GM12878 (cell line): Measurements from ENCODE around the gene ANAPC2. TPM values are rescaled to one million over a fixed set of nuclear protein-coding genes. Genes with fewer than 3 reads are reported as not detected.
A peak's percentile ranks its signal among the peaks of the same experiment; 100 is the strongest.

ENCODE experiments used
- ATAC-seq: fragments of 200-7000 bp; cut with Tn5 transposase; 3 replicates; pipeline ENCODE4 v1.9.1; 2020; ENCODE audit warnings: mild to moderate bottlenecking, moderate library complexity
- BruUV-seq: library from RNA; stranded (reverse); fragments of 400-500 nt; replicated peaks from 2 replicates; lab custom pipeline; 2021; lab: Mats Ljungman, UMichigan
- CTCF ChIA-PET: fragments of 300-600 bp; sonication (Branson Sonifier 250); formaldehyde crosslinking; extraction: SDS; loops from one replicate; lab custom pipeline; 2021; ENCODE audit warnings: inconsistent platforms; lab: Yijun Ruan, JAX
- POLR2A ChIA-PET: fragments of 350-600 bp; formaldehyde crosslinking; extraction: SDS; loops from one replicate; lab custom pipeline; 2021; ENCODE audit warnings: inconsistent platforms; lab: Charles Lee
- RAD21 ChIA-PET: fragments of 300-600 bp; sonication (Branson Sonifier 250); formaldehyde crosslinking; loops from one replicate; lab custom pipeline; 2023; ENCODE audit warnings: antibody characterized with exemption; ENCODE audit not compliant: unreplicated experiment; lab: Charles Lee
- SMC1A ChIA-PET: fragments of 300-600 bp; sonication (Branson Sonifier 250); formaldehyde crosslinking; loops from one replicate; lab custom pipeline; 2023; ENCODE audit not compliant: unreplicated experiment, uncharacterized antibody; lab: Charles Lee
- DNase-seq: peaks from one replicate; pipeline ENCODE4 v3.0.0-alpha.2; 2011; ENCODE audit warnings: low read depth, low spot score
- FAIRE-seq: peaks from 3 replicates; lab custom pipeline; 2011; peaks lifted over from hg19 to GRCh38; lab: Jason Lieb, UNC
- H2AFZ ChIP-seq: 2 replicates; pipeline ENCODE4 v1.6.0; 2011; ENCODE audit warnings: low read depth, low read length, control low read depth; ENCODE audit not compliant: control insufficient read depth
- H3K27ac ChIP-seq: 2 replicates; pipeline ENCODE4 v1.5.1; 2011; ENCODE audit warnings: control low read depth; ENCODE audit not compliant: control insufficient read depth, insufficient read depth
- H3K27me3 ChIP-seq, 2 experiments: replicated peaks in 1 of 2; 2 replicates each; pipeline versions ENCODE4 v1.6.0 to v1.6.1; 2011; ENCODE audit warnings: low read length in 1 of 2; ENCODE audit not compliant: control insufficient read depth in 2 of 2, insufficient read depth in 2 of 2
- H3K36me3 ChIP-seq, 2 experiments: 2 replicates each; pipeline ENCODE4 v1.5.1; 2011; ENCODE audit warnings: low read length in 1 of 2; ENCODE audit not compliant: control insufficient read depth in 2 of 2, insufficient read depth in 2 of 2
- H3K4me1 ChIP-seq: 2 replicates; pipeline ENCODE4 v1.6.1; 2011; ENCODE audit warnings: mild to moderate bottlenecking, low read length, moderate library complexity, mixed read lengths; ENCODE audit not compliant: control insufficient read depth, insufficient read depth
- H3K4me2 ChIP-seq: 2 replicates; pipeline ENCODE4 v1.6.0; 2011; ENCODE audit warnings: control low read depth; ENCODE audit not compliant: control insufficient read depth, insufficient read depth
- H3K4me3 ChIP-seq: fragments of 200-600 bp; sonication (generic); 2 replicates; pipeline ENCODE4 v1.5.1; 2016
- H3K79me2 ChIP-seq: 2 replicates; pipeline ENCODE4 v1.6.0; 2011; ENCODE audit warnings: low read length; ENCODE audit not compliant: control insufficient read depth, insufficient read depth
- H3K9ac ChIP-seq: 2 replicates; pipeline ENCODE4 v1.8.0; 2011; ENCODE audit warnings: low read length, control low read depth, mixed read lengths; ENCODE audit not compliant: control insufficient read depth, insufficient read depth
- H3K9me3 ChIP-seq: replicated peaks from 3 replicates; pipeline ENCODE4 v1.5.1; 2011; ENCODE audit warnings: mild to moderate bottlenecking, low read length; ENCODE audit not compliant: control insufficient read depth, insufficient read depth
- H4K20me1 ChIP-seq: 2 replicates; pipeline ENCODE4 v1.6.0; 2011; ENCODE audit not compliant: control insufficient read depth, insufficient read depth
- BCL11A ChIP-seq: IDR thresholded peaks from 2 replicates; pipeline ENCODE4 v1.6.1; 2011; ENCODE audit warnings: low read depth, low read length
- BMI1 ChIP-seq: fragments of 450-650 bp; IDR thresholded peaks from 2 replicates; pipeline ENCODE4 v1.6.1; 2016; ENCODE audit warnings: mild to moderate bottlenecking, moderate library complexity, borderline replicate concordance
- FOXM1 ChIP-seq: IDR thresholded peaks from 2 replicates; pipeline ENCODE4 v1.6.1; 2012; ENCODE audit warnings: low read depth, mild to moderate bottlenecking, inconsistent platforms, low read length, moderate library complexity
- LARP7 ChIP-seq: fragments of 450-650 bp; IDR thresholded peaks from 2 replicates; pipeline ENCODE4 v1.6.1; 2017; ENCODE audit warnings: mild to moderate bottlenecking
- MYC ChIP-seq: IDR thresholded peaks from 2 replicates; pipeline ENCODE4 v1.6.1; 2011; ENCODE audit warnings: mild to moderate bottlenecking, low read length, moderate library complexity, inconsistent platforms; ENCODE audit not compliant: insufficient read depth, insufficient replicate concordance, insufficient read length, severe bottlenecking
- NR2C1 ChIP-seq: fragments of 450-650 bp; IDR thresholded peaks from 2 replicates; pipeline ENCODE4 v1.6.1; 2017; ENCODE audit warnings: antibody characterized with exemption, mild to moderate bottlenecking, moderate library complexity
- PBX3 ChIP-seq: IDR thresholded peaks from 2 replicates; pipeline ENCODE4 v1.6.1; 2011; ENCODE audit warnings: mild to moderate bottlenecking, low read depth, low read length, moderate library complexity; ENCODE audit not compliant: insufficient replicate concordance
- RAD51 ChIP-seq: fragments of 450-650 bp; IDR thresholded peaks from 2 replicates; pipeline ENCODE4 v1.6.1; 2016; ENCODE audit warnings: moderate library complexity, mild to moderate bottlenecking, inconsistent platforms
- RELB ChIP-seq: fragments of 450-650 bp; IDR thresholded peaks from 2 replicates; pipeline ENCODE4 v1.6.1; 2017; ENCODE audit warnings: low read depth, mild to moderate bottlenecking, moderate library complexity
- SUPT20H ChIP-seq: IDR thresholded peaks from 2 replicates; pipeline ENCODE4 v1.6.1; 2011; ENCODE audit warnings: low read depth, mild to moderate bottlenecking, low read length, moderate library complexity, borderline replicate concordance; ENCODE audit not compliant: control insufficient read depth
- WGBS: methylation state at CpG from one replicate; pipeline ENCODE4 v1.1.6; 2016; ENCODE audit warnings: low lambda C conversion rate; ENCODE audit not compliant: insufficient replicate concordance, insufficient coverage; ENCODE audit errors: missing lambda C conversion rate; 5-methylcytosine and 5-hydroxymethylcytosine counted together
- in situ Hi-C: fragments of 300-500 bp; cut with MboI; formaldehyde crosslinking; loops from 9 replicates; pipeline ENCODE4 v1.14.3; 2018; ENCODE audit warnings: mixed read lengths
- intact Hi-C: fragments of 100-400 bp; cut with micrococcal nuclease; formaldehyde crosslinking; loops from one replicate; pipeline ENCODE4 v1.14.2; 2022; ENCODE audit not compliant: unreplicated experiment
- polyA plus RNA-seq, 11 experiments: library from polyadenylated mRNA; depleted of rRNA in 4 of 11; unstranded in 6 of 11; stranded (reverse) in 5 of 11; fragments of >200 nt; fragmentation: Nextera tagmentation in 4 of 11; fragmentation: Illumina TruSeq in 1 of 11; extraction: Ambion mirVana in 4 of 11; extraction: Trizol in 1 of 11; gene quantifications; 1 replicate in 1 of 11; 2 replicates in 10 of 11; pipeline versions ENCODE4 v1.2.1 to v1.2.3, GENCODE V29; 2011 to 2016; ENCODE audit warnings: inconsistent platforms in 2 of 11, missing spikeins in 2 of 11, low read depth in 1 of 11
- total RNA-seq, 4 experiments: library from RNA; depleted of rRNA in 3 of 4; stranded (reverse); fragments of >200 nt in 3 of 4; fragmentation: Illumina TruSeq in 1 of 4; extraction: Trizol in 1 of 4; gene quantifications; 2 replicates each; pipeline versions ENCODE4 v1.2.1 to v1.2.3, GENCODE V29; 2013 to 2021
- TF ChIP-seq, protein P1 (sequence below): fragments of 450-650 bp; formaldehyde crosslinking; IDR thresholded peaks from 2 replicates; pipeline ENCODE4 v1.5.0; 2022; ENCODE audit warnings: mild to moderate bottlenecking, missing genetic modification characterization
- TF ChIP-seq, protein P2 (sequence below): fragments of 150-350 bp; IDR thresholded peaks from 2 replicates; pipeline ENCODE4 v1.6.1; 2016; ENCODE audit warnings: low read depth, low read length

ANAPC2 gene
- total and polyA plus RNA-seq, 10 of the 15 experiments (the other 5 are each of a cell fraction or from before 2014, with no cell fraction given): 0.03 to 65.2 (median 20.5) TPM

GRCh38 chr9:137167747-137168572, 20.4 kb downstream of the ANAPC2 start:
- Histone ChIP-seq H3K9me3 (no peaks in the 10 kb centered on the region), H4K20me1 (no peaks in the 10 kb centered on the region), H3K4me2 (peak overlapping the region; percentile 82; the same call in 1 of the 2 replicates), H2AFZ (no peak overlapping the region), H3K36me3 (no peaks in the 10 kb centered on the region), H3K79me2 (no peaks in the 10 kb centered on the region), H3K9ac (no peak overlapping the region), H3K4me3 (no peak overlapping the region), H3K27ac (no peak overlapping the region), H3K27me3 (peaks cover 0 to 8% of the 10 kb centered on the region in 2 experiments; a peak in 3 of 4 replicates), H3K4me1 (peaks cover 8% of the 10 kb centered on the region; the same call in 1 of the 2 replicates)
- ATAC-seq (peak; percentile 48), FAIRE-seq (no peak), DNase-seq (no peak)
- ChIA-PET SMC1A (interaction anchor here (1.0 kb wide), 1 partner anchor 10 kb away, joined by 3 read pairs; no protein-coding TSS in a partner anchor), RAD21 (interaction anchor here (0.8 to 4.3 kb wide), 5 partner anchors 9 to 56 kb away, joined by 3 to 25 read pairs (median 4); no protein-coding TSS in a partner anchor), POLR2A (interaction anchor here (0.6 to 4.4 kb wide), 7 partner anchors 10 to 81 kb away, joined by 3 to 37 read pairs (median 4); partner anchors contain the start of gene MAN1B1), CTCF (interaction anchor here (1.4 kb wide), 1 partner anchor 37 kb away, joined by 3 read pairs; no protein-coding TSS in a partner anchor)
- WGBS: 14% methylated on average over 53 of the region's 57 CpGs
- intact Hi-C loops (no loop called here), in situ Hi-C loops (no loop called here)
- BruUV-seq: no TSS peak
- TF ChIP-seq, protein P1, sequence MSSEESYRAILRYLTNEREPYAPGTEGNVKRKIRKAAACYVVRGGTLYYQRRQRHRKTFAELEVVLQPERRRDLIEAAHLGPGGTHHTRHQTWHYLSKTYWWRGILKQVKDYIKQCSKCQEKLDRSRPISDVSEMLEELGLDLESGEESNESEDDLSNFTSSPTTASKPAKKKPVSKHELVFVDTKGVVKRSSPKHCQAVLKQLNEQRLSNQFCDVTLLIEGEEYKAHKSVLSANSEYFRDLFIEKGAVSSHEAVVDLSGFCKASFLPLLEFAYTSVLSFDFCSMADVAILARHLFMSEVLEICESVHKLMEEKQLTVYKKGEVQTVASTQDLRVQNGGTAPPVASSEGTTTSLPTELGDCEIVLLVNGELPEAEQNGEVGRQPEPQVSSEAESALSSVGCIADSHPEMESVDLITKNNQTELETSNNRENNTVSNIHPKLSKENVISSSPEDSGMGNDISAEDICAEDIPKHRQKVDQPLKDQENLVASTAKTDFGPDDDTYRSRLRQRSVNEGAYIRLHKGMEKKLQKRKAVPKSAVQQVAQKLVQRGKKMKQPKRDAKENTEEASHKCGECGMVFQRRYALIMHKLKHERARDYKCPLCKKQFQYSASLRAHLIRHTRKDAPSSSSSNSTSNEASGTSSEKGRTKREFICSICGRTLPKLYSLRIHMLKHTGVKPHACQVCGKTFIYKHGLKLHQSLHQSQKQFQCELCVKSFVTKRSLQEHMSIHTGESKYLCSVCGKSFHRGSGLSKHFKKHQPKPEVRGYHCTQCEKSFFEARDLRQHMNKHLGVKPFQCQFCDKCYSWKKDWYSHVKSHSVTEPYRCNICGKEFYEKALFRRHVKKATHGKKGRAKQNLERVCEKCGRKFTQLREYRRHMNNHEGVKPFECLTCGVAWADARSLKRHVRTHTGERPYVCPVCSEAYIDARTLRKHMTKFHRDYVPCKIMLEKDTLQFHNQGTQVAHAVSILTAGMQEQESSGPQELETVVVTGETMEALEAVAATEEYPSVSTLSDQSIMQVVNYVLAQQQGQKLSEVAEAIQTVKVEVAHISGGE (CRISPR knock-in tag): no peak
- TF ChIP-seq BMI1 (no peak), SUPT20H (no peak), LARP7 (no peak), NR2C1 (peak; percentile 86), FOXM1 (no peak), MYC (no peak), PBX3 (no peak), RAD51 (no peak), BCL11A (no peak), RELB (no peak)
- TF ChIP-seq, protein P2, sequence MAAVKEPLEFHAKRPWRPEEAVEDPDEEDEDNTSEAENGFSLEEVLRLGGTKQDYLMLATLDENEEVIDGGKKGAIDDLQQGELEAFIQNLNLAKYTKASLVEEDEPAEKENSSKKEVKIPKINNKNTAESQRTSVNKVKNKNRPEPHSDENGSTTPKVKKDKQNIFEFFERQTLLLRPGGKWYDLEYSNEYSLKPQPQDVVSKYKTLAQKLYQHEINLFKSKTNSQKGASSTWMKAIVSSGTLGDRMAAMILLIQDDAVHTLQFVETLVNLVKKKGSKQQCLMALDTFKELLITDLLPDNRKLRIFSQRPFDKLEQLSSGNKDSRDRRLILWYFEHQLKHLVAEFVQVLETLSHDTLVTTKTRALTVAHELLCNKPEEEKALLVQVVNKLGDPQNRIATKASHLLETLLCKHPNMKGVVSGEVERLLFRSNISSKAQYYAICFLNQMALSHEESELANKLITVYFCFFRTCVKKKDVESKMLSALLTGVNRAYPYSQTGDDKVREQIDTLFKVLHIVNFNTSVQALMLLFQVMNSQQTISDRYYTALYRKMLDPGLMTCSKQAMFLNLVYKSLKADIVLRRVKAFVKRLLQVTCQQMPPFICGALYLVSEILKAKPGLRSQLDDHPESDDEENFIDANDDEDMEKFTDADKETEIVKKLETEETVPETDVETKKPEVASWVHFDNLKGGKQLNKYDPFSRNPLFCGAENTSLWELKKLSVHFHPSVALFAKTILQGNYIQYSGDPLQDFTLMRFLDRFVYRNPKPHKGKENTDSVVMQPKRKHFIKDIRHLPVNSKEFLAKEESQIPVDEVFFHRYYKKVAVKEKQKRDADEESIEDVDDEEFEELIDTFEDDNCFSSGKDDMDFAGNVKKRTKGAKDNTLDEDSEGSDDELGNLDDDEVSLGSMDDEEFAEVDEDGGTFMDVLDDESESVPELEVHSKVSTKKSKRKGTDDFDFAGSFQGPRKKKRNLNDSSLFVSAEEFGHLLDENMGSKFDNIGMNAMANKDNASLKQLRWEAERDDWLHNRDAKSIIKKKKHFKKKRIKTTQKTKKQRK: no peak
